LNCAP (cell line): ENCODE data around the gene UBE2QL1.

Experiments
- CTCF ChIP-seq: fragments of 450-650 bp; IDR thresholded peaks from 2 replicates; pipeline ENCODE4 v1.5.1; 2017; ENCODE audit warnings: mild to moderate bottlenecking

UBE2QL1 gene

GRCh38 chr5:6448622-6449464 is at the start of gene UBE2QL1:
Gene UBE2QL1, plus strand, starts transcription at chr5:6448859. Its CDS starts 35 bp downstream, at chr5:6448894.
- no peak for TF ChIP-seq CTCF

- no peak for TF ChIP-seq CTCF
Observed at GRCh38 chr5:6399980-6400910, 48.4 kb upstream of the UBE2QL1 start.

- no peak for TF ChIP-seq CTCF
Observed at GRCh38 chr5:6401410-6401809, 47.2 kb upstream of the UBE2QL1 start.

GRCh38 chr5:6402939-6403338 is 45.7 kb upstream of the UBE2QL1 start:
- TF ChIP-seq CTCF, result no peak

- TF ChIP-seq CTCF, result no peak
Observed at GRCh38 chr5:6403416-6403815, 45.2 kb upstream of the UBE2QL1 start.

GRCh38 chr5:6404129-6404528 is 44.5 kb upstream of the UBE2QL1 start:
- TF ChIP-seq CTCF, result no peak

GRCh38 chr5:6405591-6405990 is 43.1 kb upstream of the UBE2QL1 start:
- no peak for TF ChIP-seq CTCF
